Osteoblast (primary cell): ENCODE measurements around the gene APOOL. TPM values are rescaled to one million over a fixed set of nuclear protein-coding genes. Genes with fewer than 3 reads are reported as not detected.

Experiments used
- DNase-seq: peaks from one replicate; pipeline ENCODE4 v3.0.0; 2011; ENCODE audit warnings: low spot score, mixed read lengths; ENCODE audit not compliant: insufficient read length; ENCODE audit errors: missing footprints
- H2AFZ ChIP-seq: 2 replicates; pipeline ENCODE4 v1.6.0; 2011; ENCODE audit warnings: mild to moderate bottlenecking, low read length
- H3K27ac ChIP-seq: 2 replicates; pipeline ENCODE4 v1.5.1; 2011; ENCODE audit warnings: mild to moderate bottlenecking, low read depth, low read length, moderate library complexity
- H3K27me3 ChIP-seq: 2 replicates; pipeline ENCODE4 v1.6.0; 2012; ENCODE audit warnings: mild to moderate bottlenecking, control low read depth, inconsistent platforms, low read length, moderate library complexity; ENCODE audit not compliant: insufficient read depth
- H3K36me3 ChIP-seq: 2 replicates; pipeline ENCODE4 v1.5.1; 2011; ENCODE audit warnings: mild to moderate bottlenecking, low read length, control low read depth, moderate library complexity; ENCODE audit not compliant: insufficient read depth
- H3K4me1 ChIP-seq: 2 replicates; pipeline ENCODE4 v1.5.1; 2011; ENCODE audit warnings: mild to moderate bottlenecking, low read length, control low read depth, moderate library complexity; ENCODE audit not compliant: insufficient read depth
- H3K4me2 ChIP-seq: 2 replicates; pipeline ENCODE4 v1.6.0; 2011; ENCODE audit warnings: mild to moderate bottlenecking, low read length; ENCODE audit not compliant: insufficient read depth
- H3K4me3 ChIP-seq: fragments of 200-600 bp; sonication (generic); 3 replicates; pipeline ENCODE4 v1.5.1; 2012; ENCODE audit warnings: mild to moderate bottlenecking, low read length, inconsistent platforms; ENCODE audit not compliant: insufficient read depth
- H3K79me2 ChIP-seq: 2 replicates; pipeline ENCODE4 v1.6.0; 2012; ENCODE audit warnings: mild to moderate bottlenecking, low read length, control low read depth, inconsistent platforms; ENCODE audit not compliant: insufficient read depth
- H3K9me3 ChIP-seq: 2 replicates; pipeline ENCODE4 v1.5.1; 2011; ENCODE audit warnings: low read depth, low read length, control low read depth
- H4K20me1 ChIP-seq: 2 replicates; pipeline ENCODE4 v1.6.0; 2012; ENCODE audit warnings: mild to moderate bottlenecking, low read length, control low read depth; ENCODE audit not compliant: insufficient read depth
- total RNA-seq: library from RNA; depleted of rRNA; stranded (reverse); fragments of >200 nt; gene quantifications from 2 replicates; pipeline ENCODE4 v1.2.3, GENCODE V29; 2012
- TF ChIP-seq, protein P1 (sequence below): IDR thresholded peaks from 2 replicates; pipeline ENCODE4 v1.5.1; 2011; ENCODE audit warnings: mild to moderate bottlenecking, low read depth, low read length, moderate library complexity; ENCODE audit errors: extremely low read depth

APOOL gene
- total RNA-seq, 1 donor: 10.5 TPM

- Histone ChIP-seq H4K20me1 (peaks cover 4% of the 10 kb centered on the region), H3K36me3 (no peaks in the 10 kb centered on the region), H3K27ac (no peak overlapping the region), H3K79me2 (peaks cover 30% of the 10 kb centered on the region), H3K4me3 (no peak overlapping the region), H2AFZ (no peak overlapping the region), H3K4me1 (no peaks in the 10 kb centered on the region), H3K27me3 (no peaks in the 10 kb centered on the region), H3K9me3 (no peaks in the 10 kb centered on the region), H3K4me2 (no peak overlapping the region)
- DNase-seq: no peak
- TF ChIP-seq, protein P1, sequence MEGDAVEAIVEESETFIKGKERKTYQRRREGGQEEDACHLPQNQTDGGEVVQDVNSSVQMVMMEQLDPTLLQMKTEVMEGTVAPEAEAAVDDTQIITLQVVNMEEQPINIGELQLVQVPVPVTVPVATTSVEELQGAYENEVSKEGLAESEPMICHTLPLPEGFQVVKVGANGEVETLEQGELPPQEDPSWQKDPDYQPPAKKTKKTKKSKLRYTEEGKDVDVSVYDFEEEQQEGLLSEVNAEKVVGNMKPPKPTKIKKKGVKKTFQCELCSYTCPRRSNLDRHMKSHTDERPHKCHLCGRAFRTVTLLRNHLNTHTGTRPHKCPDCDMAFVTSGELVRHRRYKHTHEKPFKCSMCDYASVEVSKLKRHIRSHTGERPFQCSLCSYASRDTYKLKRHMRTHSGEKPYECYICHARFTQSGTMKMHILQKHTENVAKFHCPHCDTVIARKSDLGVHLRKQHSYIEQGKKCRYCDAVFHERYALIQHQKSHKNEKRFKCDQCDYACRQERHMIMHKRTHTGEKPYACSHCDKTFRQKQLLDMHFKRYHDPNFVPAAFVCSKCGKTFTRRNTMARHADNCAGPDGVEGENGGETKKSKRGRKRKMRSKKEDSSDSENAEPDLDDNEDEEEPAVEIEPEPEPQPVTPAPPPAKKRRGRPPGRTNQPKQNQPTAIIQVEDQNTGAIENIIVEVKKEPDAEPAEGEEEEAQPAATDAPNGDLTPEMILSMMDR: no peak
Measured at GRCh38 chrX:85017721-85018120, 14.0 kb downstream of the APOOL start.

- H4K20me1 ChIP-seq: peaks cover 4% of the 10 kb centered on the region
- no peaks in the 10 kb centered on the region for H3K36me3 ChIP-seq
- TF ChIP-seq, protein P1: no peak
- no peak overlapping the region for H2AFZ ChIP-seq
- no peaks in the 10 kb centered on the region for H3K27me3 ChIP-seq
- no peak overlapping the region for H3K4me2 ChIP-seq
- H3K79me2 ChIP-seq: peaks cover 26% of the 10 kb centered on the region
- no peak overlapping the region for H3K27ac ChIP-seq
- no peaks in the 10 kb centered on the region for H3K4me1 ChIP-seq
- no peaks in the 10 kb centered on the region for H3K9me3 ChIP-seq
- no peak overlapping the region for H3K4me3 ChIP-seq
- no peak for DNase-seq
Measured at GRCh38 chrX:85018471-85018870, 14.8 kb downstream of the APOOL start.

GRCh38 chrX:85020216-85020615 lies 16.5 kb downstream of the APOOL start:
- H3K9me3 ChIP-seq: no peaks in the 10 kb centered on the region
- no peaks in the 10 kb centered on the region for H3K4me1 ChIP-seq
- no peaks in the 10 kb centered on the region for H3K27me3 ChIP-seq
- H3K4me3 ChIP-seq: no peak overlapping the region
- no peaks in the 10 kb centered on the region for H3K36me3 ChIP-seq
- H4K20me1 ChIP-seq: peaks cover 4% of the 10 kb centered on the region
- H2AFZ ChIP-seq: no peak overlapping the region
- TF ChIP-seq, protein P1: no peak
- H3K27ac ChIP-seq: no peak overlapping the region
- H3K4me2 ChIP-seq: no peak overlapping the region
- peak; percentile 21 for DNase-seq
- H3K79me2 ChIP-seq: peaks cover 20% of the 10 kb centered on the region

DNA sequence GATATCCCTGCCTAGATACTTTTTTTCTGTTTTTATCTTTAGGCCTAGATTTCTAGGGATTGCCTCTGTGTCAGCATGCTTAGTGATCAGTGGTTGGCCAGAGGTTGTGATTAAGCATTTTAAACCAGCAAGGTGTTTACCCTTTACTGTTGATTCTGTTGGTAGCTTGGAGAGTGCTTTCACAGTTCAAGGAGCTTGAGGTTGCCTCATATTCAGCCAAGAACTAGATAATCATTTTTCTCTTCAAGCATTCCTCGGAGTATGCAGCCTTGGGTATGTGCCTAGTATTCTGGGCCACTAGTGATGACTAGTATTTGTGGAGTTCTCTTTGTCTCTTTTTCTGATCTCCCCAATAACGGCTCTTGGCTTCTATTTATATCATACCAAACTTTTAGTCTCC lies 20.4 kb downstream of the APOOL start:
- Histone ChIP-seq H3K4me2 (no peak overlapping the region), H3K4me1 (no peaks in the 10 kb centered on the region), H4K20me1 (peaks cover 4% of the 10 kb centered on the region), H3K9me3 (no peaks in the 10 kb centered on the region), H3K27ac (no peak overlapping the region), H3K4me3 (no peak overlapping the region), H3K27me3 (no peaks in the 10 kb centered on the region), H3K79me2 (peaks cover 15% of the 10 kb centered on the region), H2AFZ (no peak overlapping the region), H3K36me3 (no peaks in the 10 kb centered on the region)
- TF ChIP-seq, protein P1: no peak
- peak; percentile 38 for DNase-seq
